ENCODE measurements around the gene LPP. TPM values are rescaled to one million over a fixed set of nuclear protein-coding genes. Genes with fewer than 3 reads are reported as not detected.

The LPP gene
- total and polyA plus RNA-seq, 9 donors, result 15.9 to 280 (median 134) TPM

- no peak for DNase-seq
- WGBS, 3 donors, result 14 to 29% (median 23%) methylated on average over 3 of the region's 3 CpGs
- Histone ChIP-seq H3K4me3 (no peak overlapping the region), H3K27me3 (no peaks in the 10 kb centered on the region), H3K36me3 (no peaks in the 10 kb centered on the region), H3K9me3 (no peaks in the 10 kb centered on the region), H3K27ac (no peak overlapping the region), H3K4me1 (ENCODE audit: insufficient read depth) (peaks cover 3% of the 10 kb centered on the region)
- TF ChIP-seq POLR2A (IDR thresholded peaks at IDR 0.05) (no peak), EP300 (IDR thresholded peaks at IDR 0.05) (no peak), CTCF (IDR thresholded peaks at IDR 0.05) (no peak)
- intact Hi-C loops (cut with DNase I), result no loop called here
Measured at GRCh38 chr3:188680605-188681004, 526.6 kb downstream of the LPP start.

GRCh38 chr3:188682316-188682715 lies 528.4 kb downstream of the LPP start:
- DNase-seq, result no peak
- no peak for TF ChIP-seq POLR2A (IDR thresholded peaks at IDR 0.05)
- no peak for TF ChIP-seq CTCF (IDR thresholded peaks at IDR 0.05)
- TF ChIP-seq EP300 (IDR thresholded peaks at IDR 0.05), result no peak
- 94 to 97% (median 97%) methylated on average over 4 of the region's 4 CpGs for WGBS, 3 donors
- Histone ChIP-seq H3K36me3 (no peaks in the 10 kb centered on the region), H3K27ac (no peak overlapping the region), H3K27me3 (no peaks in the 10 kb centered on the region), H3K9me3 (no peaks in the 10 kb centered on the region), H3K4me1 (ENCODE audit: insufficient read depth) (peaks cover 3% of the 10 kb centered on the region), H3K4me3 (no peak overlapping the region)
- intact Hi-C loops (cut with DNase I), result no loop called here

- intact Hi-C loops (cut with DNase I), result no loop called here
- Histone ChIP-seq H3K9me3 (no peaks in the 10 kb centered on the region), H3K27me3 (no peaks in the 10 kb centered on the region), H3K4me3 (no peak overlapping the region), H3K27ac (no peak overlapping the region), H3K4me1 (ENCODE audit: insufficient read depth) (peaks cover 3% of the 10 kb centered on the region), H3K36me3 (no peaks in the 10 kb centered on the region)
- WGBS, 3 donors, result 72 to 80% (median 73%) methylated on average over 3 of the region's 3 CpGs
- TF ChIP-seq EP300 (IDR thresholded peaks at IDR 0.05), result no peak
- TF ChIP-seq POLR2A (IDR thresholded peaks at IDR 0.05), result no peak
- TF ChIP-seq CTCF (IDR thresholded peaks at IDR 0.05), result no peak
- no peak for DNase-seq
Measured at GRCh38 chr3:188683032-188683521, 529.1 kb downstream of the LPP start.

GRCh38 chr3:188684276-188684675 lies 530.3 kb downstream of the LPP start:
- Histone ChIP-seq H3K4me3 (no peak overlapping the region), H3K9me3 (no peaks in the 10 kb centered on the region), H3K27ac (no peak overlapping the region), H3K27me3 (no peaks in the 10 kb centered on the region), H3K36me3 (no peaks in the 10 kb centered on the region), H3K4me1 (ENCODE audit: insufficient read depth) (peaks cover 3% of the 10 kb centered on the region)
- intact Hi-C loops (cut with DNase I), result no loop called here
- TF ChIP-seq POLR2A (IDR thresholded peaks at IDR 0.05), result no peak
- no peak for TF ChIP-seq CTCF (IDR thresholded peaks at IDR 0.05)
- TF ChIP-seq EP300 (IDR thresholded peaks at IDR 0.05), result no peak
- whole genome bisulfite sequencing, 3 donors, result 95 to 99% (median 96%) methylated on average over 2 of the region's 2 CpGs
- no peak for DNase-seq

Data from ovary (tissue), 9 donors.